HG03469 (cell line): ENCODE data around the gene TMEM121.

Experiments used
- ATAC-seq: cut with Tn5 transposase; IDR thresholded peaks from one replicate; pipeline ENCODE4 v1.9.1; 2021; ENCODE audit warnings: mild to moderate bottlenecking, moderate library complexity, moderate number of reproducible peaks; ENCODE audit not compliant: unreplicated experiment

Gene TMEM121

GRCh38 chr14:105497671-105498429 lies 28.5 kb upstream of the TMEM121 start:
- no peak for ATAC-seq

GRCh38 chr14:105498430-105499255 lies 27.7 kb upstream of the TMEM121 start:
- ATAC-seq: no peak

DNA sequence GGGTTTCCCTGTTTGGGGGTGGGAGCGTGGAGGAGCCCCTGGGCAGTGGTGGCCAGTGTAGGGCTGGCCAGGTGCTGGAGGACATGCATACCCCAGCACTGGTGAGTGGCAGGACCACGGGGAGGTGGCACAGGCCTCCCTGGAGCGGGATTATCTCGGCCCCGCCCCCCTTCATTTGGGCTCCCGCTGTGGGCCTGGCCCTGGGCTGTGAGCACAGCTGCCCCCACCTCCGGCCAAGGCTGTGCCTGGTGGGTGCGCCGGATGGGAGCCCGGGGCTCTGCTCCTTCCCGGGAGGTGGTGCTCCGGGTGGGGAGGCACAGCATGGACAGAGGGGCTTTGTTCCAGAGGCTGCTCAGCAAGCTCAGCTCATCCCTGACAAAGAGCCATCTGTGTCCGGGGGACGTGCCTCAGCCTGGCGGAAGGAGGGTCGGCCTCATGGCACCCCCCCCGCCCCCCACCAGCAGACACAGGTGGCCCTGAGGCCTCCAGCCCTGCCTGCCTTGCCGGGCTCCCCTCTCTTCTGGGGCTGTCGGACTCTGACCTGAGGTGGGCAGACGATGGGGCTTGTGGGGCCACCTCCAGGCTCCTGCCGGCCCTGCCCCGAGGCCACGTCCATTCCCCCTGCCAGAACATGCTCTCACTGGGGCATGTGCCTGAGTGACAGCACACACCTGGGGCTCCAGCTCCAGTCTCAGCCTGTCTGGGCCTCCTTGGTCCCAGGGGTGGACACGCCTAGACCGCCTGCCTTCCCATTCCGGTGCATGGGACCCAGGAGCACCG lies 26.9 kb upstream of the TMEM121 start:
- ATAC-seq: no peak

DNA sequence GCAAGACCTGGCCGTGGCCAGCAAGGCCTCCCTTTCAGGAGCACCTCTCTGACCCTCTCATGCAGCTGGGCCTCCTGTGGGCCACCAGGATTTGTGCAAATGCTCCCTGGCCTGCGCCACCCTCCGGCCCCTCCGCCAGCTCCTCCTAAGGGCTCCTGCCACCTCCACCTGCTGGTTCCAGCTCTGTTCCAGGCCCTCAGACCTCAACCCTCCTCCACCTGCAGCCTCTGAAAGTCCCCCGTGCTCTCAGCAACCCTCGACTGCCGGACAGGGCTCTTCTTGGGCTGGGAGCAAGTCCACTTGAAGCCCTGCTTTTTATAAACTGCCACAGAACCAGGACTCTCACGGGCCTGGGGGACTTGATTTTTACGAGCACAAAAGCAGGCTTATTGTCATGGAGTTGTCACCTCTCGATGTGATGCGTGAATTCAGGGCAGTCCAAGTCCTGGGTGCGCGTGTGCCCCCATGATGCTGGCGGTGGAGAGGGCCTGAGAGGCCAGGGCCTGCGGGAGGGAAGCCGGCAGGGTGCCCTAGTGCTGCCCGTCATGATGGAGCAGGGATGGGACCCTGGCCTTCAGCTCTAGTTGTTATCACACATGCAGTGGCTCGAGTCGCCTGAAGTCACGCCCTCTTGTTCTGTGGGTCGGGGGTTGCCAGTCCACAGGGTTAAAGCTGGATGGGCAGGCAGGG lies 26.2 kb upstream of the TMEM121 start:
- ATAC-seq: no peak

DNA sequence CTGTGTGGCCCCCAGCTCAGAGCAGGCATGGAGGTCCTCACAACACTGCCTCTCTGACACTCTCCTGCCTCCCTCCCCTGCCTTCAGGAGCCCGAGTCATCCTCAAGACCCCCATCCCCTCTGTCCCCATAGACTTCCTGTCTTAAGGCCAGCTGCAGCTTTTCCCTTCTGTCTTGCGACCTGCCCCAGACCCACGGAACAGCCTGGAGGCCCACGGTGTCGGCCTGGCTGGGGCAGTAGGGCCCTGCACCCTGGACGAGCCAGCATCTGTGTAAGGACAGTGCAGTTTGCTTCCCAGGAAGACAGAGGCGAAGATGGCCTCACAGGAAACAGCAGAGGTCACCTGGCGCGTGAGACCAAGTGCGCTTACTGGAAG lies 25.7 kb upstream of the TMEM121 start:
- no peak for ATAC-seq

- no peak for ATAC-seq
Measured at GRCh38 chr14:105501504-105502291, 24.7 kb upstream of the TMEM121 start.

GRCh38 chr14:105502446-105503295 lies 23.7 kb upstream of the TMEM121 start:
- ATAC-seq: no peak

GRCh38 chr14:105503296-105503640 lies 23.1 kb upstream of the TMEM121 start:
- ATAC-seq: no peak

- no peak for ATAC-seq
Measured at GRCh38 chr14:105503935-105504692, 22.3 kb upstream of the TMEM121 start.

GRCh38 chr14:105505101-105505500 lies 21.3 kb upstream of the TMEM121 start:
- ATAC-seq: no peak

DNA sequence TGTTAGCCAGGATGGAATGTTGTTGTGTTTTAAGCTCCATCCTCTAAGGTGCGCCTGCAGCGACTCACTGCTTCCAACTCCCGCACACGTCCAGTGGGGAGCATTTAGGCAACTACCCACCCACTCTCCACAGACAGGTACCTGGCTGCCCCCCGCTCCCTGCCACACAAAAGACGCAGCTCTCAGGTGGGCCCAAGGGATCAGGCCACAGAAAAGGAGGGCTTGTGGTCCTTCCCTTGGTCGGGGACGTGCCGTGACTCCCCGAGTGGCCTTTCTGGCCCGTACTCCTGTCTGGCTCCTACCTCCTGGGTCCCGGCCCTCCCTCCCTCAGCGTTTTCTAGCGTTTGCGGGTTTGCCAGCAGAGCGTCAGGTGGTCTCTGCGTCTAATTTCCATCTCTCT lies 19.1 kb upstream of the TMEM121 start:
- no peak for ATAC-seq

DNA sequence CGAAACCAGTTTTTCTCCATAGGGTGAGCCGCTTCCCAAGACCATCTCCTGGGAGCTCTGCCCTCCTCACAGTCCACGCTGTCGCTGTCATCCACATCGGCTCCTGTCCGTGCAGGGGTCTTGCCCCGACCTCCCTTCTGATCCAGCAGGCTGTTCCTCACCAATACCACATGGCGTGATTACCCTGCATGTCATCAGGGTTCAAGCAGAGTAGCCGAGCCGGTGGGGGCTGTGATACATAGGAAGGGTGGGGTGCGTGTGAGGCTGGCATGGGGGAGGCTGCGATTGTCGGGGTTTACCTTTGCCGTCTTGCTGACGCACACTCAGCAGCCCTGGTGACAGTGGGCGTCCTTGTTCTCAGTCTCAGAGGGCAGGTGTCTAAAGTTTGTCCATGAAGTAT lies 18.3 kb upstream of the TMEM121 start:
- ATAC-seq: no peak

- ATAC-seq: no peak
Measured at GRCh38 chr14:105508601-105509000, 17.8 kb upstream of the TMEM121 start.

GRCh38 chr14:105517096-105517495 lies 9.3 kb upstream of the TMEM121 start:
- ATAC-seq: no peak

- ATAC-seq: no peak
Measured at GRCh38 chr14:105519946-105520698, 6.3 kb upstream of the TMEM121 start.

GRCh38 chr14:105525326-105525725 lies 1.1 kb upstream of the TMEM121 start:
- no peak for ATAC-seq

DNA sequence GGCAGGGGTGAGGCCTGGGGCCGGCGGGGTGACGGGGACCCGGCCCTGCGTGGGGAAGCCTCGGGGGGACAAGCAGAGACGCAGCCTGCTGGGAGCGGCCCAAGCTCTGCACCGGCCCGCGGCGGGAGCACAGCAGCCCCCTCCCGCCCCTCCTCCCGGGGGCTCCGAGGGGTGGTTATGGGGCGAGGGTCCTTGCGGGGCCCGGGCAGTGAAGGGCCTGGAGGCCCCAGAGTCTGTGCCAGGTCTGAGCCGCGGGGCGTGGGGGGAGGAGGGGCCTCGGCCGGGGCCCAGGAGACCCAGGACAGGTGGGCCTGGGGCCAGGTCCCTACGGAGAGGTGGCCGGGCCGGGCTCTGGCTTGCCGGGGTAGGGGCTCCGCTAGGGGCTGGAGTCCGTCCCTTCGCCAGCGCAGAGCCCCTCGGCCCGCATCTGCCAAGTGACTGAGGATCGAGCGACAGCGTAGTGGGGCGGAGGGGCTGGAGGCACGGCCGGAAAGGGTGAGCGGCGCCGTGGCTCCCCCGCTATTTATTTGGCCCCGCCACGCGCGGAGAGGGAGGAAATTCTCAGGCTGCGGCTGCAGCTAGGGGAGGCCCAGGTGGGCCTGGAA lies 495 bp downstream of the TMEM121 start:
- no peak for ATAC-seq
